H1 (cell line): ENCODE data around the gene LRBA.

ENCODE experiments used
- ASH2L ChIP-seq: fragments of 200-600, 300-600 bp; sonication (generic); IDR thresholded peaks from one replicate; pipeline ENCODE4 v1.7.1; 2017; ENCODE audit warnings: low read length
- CTCF ChIP-seq, 3 experiments: IDR thresholded peaks; 1 replicate in 2 of 3; 2 replicates in 1 of 3; pipeline versions ENCODE4 v1.5.1 to v1.6.1; 2011; ENCODE audit warnings: low read length in 3 of 3, mild to moderate bottlenecking in 3 of 3, inconsistent platforms in 2 of 3, low read depth in 1 of 3, moderate library complexity in 1 of 3; ENCODE audit not compliant: insufficient read depth in 1 of 3; ENCODE audit errors: control extremely low read depth in 1 of 3
- GABPA ChIP-seq: IDR thresholded peaks from 2 replicates; pipeline ENCODE4 v1.6.1; 2011; ENCODE audit warnings: mild to moderate bottlenecking, low read length, moderate library complexity, borderline replicate concordance; ENCODE audit not compliant: insufficient read depth
- GTF2F1 ChIP-seq: IDR thresholded peaks from 2 replicates; pipeline ENCODE4 v1.6.1; 2012; ENCODE audit warnings: low read depth, low read length, improper control_type of control experiment, borderline replicate concordance
- KDM4A ChIP-seq: IDR thresholded peaks from one replicate; pipeline ENCODE4 v1.7.1; 2012; ENCODE audit warnings: low read depth, mild to moderate bottlenecking, moderate library complexity, low read length, inconsistent platforms; ENCODE audit not compliant: severe bottlenecking
- PHF8 ChIP-seq: fragments of 200-600 bp; sonication (generic); conservative IDR thresholded peaks from 2 replicates; pipeline ENCODE4 v1.7.1; 2012; ENCODE audit warnings: low read depth, mild to moderate bottlenecking, inconsistent platforms, low read length, moderate library complexity
- POLR2A ChIP-seq, 2 experiments: IDR thresholded peaks; 1 replicate in 1 of 2; 2 replicates in 1 of 2; pipeline ENCODE4 v1.6.1; 2011; ENCODE audit warnings: low read depth in 2 of 2, low read length in 2 of 2, mild to moderate bottlenecking in 2 of 2; ENCODE audit errors: control extremely low read depth in 1 of 2
- SIRT6 ChIP-seq: IDR thresholded peaks from one replicate; pipeline ENCODE4 v1.7.1; 2012; ENCODE audit warnings: low read length, inconsistent platforms
- SRF ChIP-seq: IDR thresholded peaks from 2 replicates; pipeline ENCODE4 v1.6.1; 2011; ENCODE audit warnings: mild to moderate bottlenecking, low read depth, low read length, moderate library complexity

- no peak for TF ChIP-seq CTCF (IDR thresholded peaks at IDR 0.05; ENCODE audit: control extremely low read depth in 1 of 3, insufficient read depth in 1 of 3, low read depth in 1 of 3, low read length in 3 of 3)
- TF ChIP-seq SRF: no peak
- no peak for TF ChIP-seq GABPA
- no peak for TF ChIP-seq GTF2F1
- no peak for TF ChIP-seq SIRT6
- no peak for TF ChIP-seq PHF8
- no peak for TF ChIP-seq KDM4A
- TF ChIP-seq ASH2L: no peak
- no peak for TF ChIP-seq POLR2A (IDR thresholded peaks at IDR 0.05; ENCODE audit: control extremely low read depth in 1 of 2, low read depth in 2 of 2, low read length in 2 of 2)
Observed at GRCh38 chr4:150896497-150896896, 118.6 kb downstream of the LRBA start.
